ENCODE data around the gene ERAP2. TPM values are rescaled to one million over a fixed set of nuclear protein-coding genes. Genes with fewer than 3 reads are reported as not detected.

The ERAP2 gene
- total RNA-seq, 2 donors from 2014 or later: 7.7 to 19.0 TPM

DNA sequence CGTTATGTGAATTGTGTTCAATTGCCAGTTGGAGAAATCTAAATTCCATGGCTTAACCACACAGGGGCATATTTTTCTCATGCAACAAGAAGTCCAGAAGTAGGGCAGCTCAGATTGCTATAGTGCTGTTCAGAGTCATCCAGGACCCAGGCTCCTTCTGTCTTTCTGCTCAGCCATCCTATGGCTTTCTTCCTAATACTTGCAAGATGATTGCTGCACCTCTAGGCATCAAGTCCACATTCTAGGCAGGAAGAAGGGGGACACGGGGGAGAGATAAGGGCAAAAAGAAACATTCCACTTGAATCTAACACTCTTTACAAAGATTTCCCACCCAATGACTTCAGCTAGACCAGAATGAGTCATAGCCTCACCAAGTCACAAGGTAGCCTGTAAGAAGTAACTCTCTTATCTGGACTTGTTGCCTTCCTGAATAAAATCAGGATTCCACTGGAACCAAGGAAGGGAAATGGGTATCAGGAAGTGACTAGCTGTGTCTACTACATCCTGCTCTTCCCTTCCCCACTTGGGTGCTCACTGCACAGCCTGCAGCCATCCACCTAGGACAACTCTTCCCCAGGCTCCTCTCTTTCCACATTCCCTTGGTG lies 5.3 kb downstream of the ERAP2 start:
- H3K36me3 ChIP-seq: no peaks in the 10 kb centered on the region
- intact Hi-C loops (cut with DNase I): no loop called here
- no peaks in the 10 kb centered on the region for H3K4me1 ChIP-seq (replicated peaks)
- no peak overlapping the region for H3K4me3 ChIP-seq
- H3K27ac ChIP-seq: no peak overlapping the region
- no peaks in the 10 kb centered on the region for H3K9me3 ChIP-seq
- TF ChIP-seq POLR2A (IDR thresholded peaks at IDR 0.05) (no peak), CTCF (IDR thresholded peaks at IDR 0.05) (no peak), POLR2AphosphoS5 (IDR thresholded peaks at IDR 0.05) (no peak)
- H3K27me3 ChIP-seq (replicated peaks; ENCODE audit: insufficient read depth): no peaks in the 10 kb centered on the region
- no peak for DNase-seq (ENCODE audit: low spot score)
- WGBS: 73% methylated on average over 2 of the region's 2 CpGs

DNA sequence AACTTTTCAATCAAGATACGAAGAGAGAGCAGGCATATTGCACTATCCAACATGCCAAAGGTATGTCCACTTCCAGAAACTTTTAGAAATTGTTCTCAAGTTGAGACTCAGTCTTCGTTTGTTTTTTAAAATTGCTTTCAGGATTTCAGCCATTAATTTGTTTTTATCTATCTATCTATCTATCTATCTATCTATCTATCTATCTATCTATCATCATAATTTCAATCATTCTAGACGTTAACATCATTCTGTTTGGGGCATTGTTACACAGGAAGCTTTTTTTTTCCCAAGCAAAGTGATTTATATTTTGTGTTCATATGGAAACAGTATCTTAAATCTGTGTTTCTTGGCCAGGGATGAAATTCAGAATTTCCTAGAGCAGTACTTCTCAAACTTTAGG lies 7.6 kb downstream of the ERAP2 start:
- H3K4me3 ChIP-seq: no peak overlapping the region
- TF ChIP-seq CTCF (IDR thresholded peaks at IDR 0.05): no peak
- no peak for TF ChIP-seq POLR2AphosphoS5 (IDR thresholded peaks at IDR 0.05)
- TF ChIP-seq POLR2A (IDR thresholded peaks at IDR 0.05): no peak
- no peaks in the 10 kb centered on the region for H3K4me1 ChIP-seq (replicated peaks)
- no peaks in the 10 kb centered on the region for H3K36me3 ChIP-seq
- WGBS: 75% methylated on average over 3 of the region's 3 CpGs
- H3K27ac ChIP-seq: no peak overlapping the region
- no peaks in the 10 kb centered on the region for H3K9me3 ChIP-seq
- intact Hi-C loops (cut with DNase I): no loop called here
- no peaks in the 10 kb centered on the region for H3K27me3 ChIP-seq (replicated peaks; ENCODE audit: insufficient read depth)
- DNase-seq (ENCODE audit: low spot score): no peak

- Histone ChIP-seq H3K9me3 (no peaks in the 10 kb centered on the region), H3K27me3 (replicated peaks; ENCODE audit: insufficient read depth) (no peaks in the 10 kb centered on the region), H3K36me3 (no peaks in the 10 kb centered on the region), H3K4me3 (no peak overlapping the region), H3K4me1 (replicated peaks) (no peaks in the 10 kb centered on the region), H3K27ac (no peak overlapping the region)
- TF ChIP-seq POLR2A (IDR thresholded peaks at IDR 0.05) (no peak), CTCF (IDR thresholded peaks at IDR 0.05) (no peak), POLR2AphosphoS5 (IDR thresholded peaks at IDR 0.05) (no peak)
- intact Hi-C loops (cut with DNase I): no loop called here
- DNase-seq (ENCODE audit: low spot score): no peak
- 87% methylated on average over 7 of the region's 7 CpGs for WGBS
Measured at GRCh38 chr5:96884995-96885394, 8.7 kb downstream of the ERAP2 start.

DNA sequence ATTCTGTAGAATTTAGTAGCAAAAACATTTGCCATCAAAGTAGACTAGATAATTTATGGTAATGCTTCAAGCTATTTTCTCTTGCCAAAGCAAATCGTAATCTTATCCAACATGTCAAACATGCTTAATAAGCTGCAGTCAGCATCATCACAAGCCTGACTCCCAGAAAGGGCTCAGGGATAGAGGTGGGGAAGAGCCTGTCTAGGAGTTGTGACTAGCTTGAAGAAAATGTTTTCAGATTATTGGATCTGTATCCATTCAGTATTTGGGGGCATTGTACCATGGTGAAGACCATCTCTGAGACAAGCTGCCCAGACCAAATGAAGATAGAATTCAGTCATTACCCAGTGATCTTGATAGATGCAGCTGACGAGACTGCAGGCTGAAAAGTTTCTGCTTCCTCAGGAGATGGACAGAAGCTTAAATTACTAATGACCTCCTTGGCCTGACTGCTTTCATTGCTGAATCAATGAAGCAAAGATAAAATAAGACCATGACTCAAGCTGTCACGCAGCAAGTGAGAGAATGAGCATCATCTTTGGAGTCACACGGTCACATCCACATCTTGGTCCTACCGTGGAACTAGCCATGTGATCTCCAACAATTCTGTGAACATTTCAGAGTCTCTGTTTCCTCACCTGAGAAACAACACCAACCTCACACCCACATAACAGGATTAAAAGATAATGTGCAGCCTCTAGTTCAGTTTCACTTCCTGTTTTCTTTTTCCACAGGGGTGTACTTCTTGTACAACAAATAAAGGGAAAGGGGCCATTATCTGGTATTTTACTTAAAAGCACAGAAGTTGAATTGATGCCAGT lies 9.4 kb downstream of the ERAP2 start:
- Histone ChIP-seq H3K9me3 (no peaks in the 10 kb centered on the region), H3K27me3 (replicated peaks; ENCODE audit: insufficient read depth) (no peaks in the 10 kb centered on the region), H3K4me1 (replicated peaks) (no peaks in the 10 kb centered on the region), H3K27ac (no peak overlapping the region), H3K36me3 (no peaks in the 10 kb centered on the region), H3K4me3 (no peak overlapping the region)
- intact Hi-C loops (cut with DNase I): no loop called here
- TF ChIP-seq POLR2AphosphoS5 (IDR thresholded peaks at IDR 0.05): no peak
- TF ChIP-seq POLR2A (IDR thresholded peaks at IDR 0.05): no peak
- TF ChIP-seq CTCF (IDR thresholded peaks at IDR 0.05): no peak
- 82% methylated on average over 5 of the region's 5 CpGs for WGBS
- DNase-seq (ENCODE audit: low spot score): no peak

GRCh38 chr5:96893342-96893741 lies 17.0 kb downstream of the ERAP2 start:
- Histone ChIP-seq H3K27ac (no peak overlapping the region), H3K27me3 (replicated peaks; ENCODE audit: insufficient read depth) (no peaks in the 10 kb centered on the region), H3K4me1 (replicated peaks) (no peaks in the 10 kb centered on the region), H3K36me3 (peaks cover 0 to 3% of the 10 kb centered on the region in 2 donors), H3K4me3 (no peak overlapping the region), H3K9me3 (no peaks in the 10 kb centered on the region)
- WGBS: 82% methylated on average over 4 of the region's 4 CpGs
- intact Hi-C loops (cut with DNase I): no loop called here
- DNase-seq (ENCODE audit: low spot score): no peak
- TF ChIP-seq POLR2A (IDR thresholded peaks at IDR 0.05) (no peak), POLR2AphosphoS5 (IDR thresholded peaks at IDR 0.05) (no peak), CTCF (IDR thresholded peaks at IDR 0.05) (no peak)
